Measurements from ENCODE around the gene WDR54.
"Not testable (repeated sequence)": the region's sequence is repeated elsewhere in the genome, so short reads cannot be mapped to it uniquely, and the experiment has no call there.

The WDR54 gene

GRCh38 chr2:74427551-74427950 lies 6.0 kb downstream of the WDR54 start:
- in situ Hi-C loops (cut with MboI; ENCODE audit: low sequenced_read_pairs) = no loop called here

DNA sequence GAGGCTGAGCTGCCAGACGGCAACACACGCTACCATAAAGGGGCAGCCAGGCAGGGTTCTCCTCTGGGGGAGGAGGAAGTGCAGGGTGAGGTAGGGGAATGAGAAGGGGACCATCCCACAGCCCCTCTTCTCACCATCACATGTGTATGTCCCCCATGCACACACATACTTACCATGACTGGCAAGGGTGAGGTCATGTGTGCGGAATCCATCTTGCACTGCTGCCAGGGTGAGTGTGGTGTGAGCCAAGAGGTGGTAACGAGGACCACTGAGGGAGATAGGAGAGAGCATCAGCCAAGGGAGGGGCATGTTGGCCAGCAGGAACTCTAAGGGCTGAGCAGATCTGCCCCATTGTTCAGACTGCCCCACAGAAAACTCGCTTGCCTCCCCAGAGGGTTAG lies 7.1 kb downstream of the WDR54 start:
- in situ Hi-C loops (cut with MboI; ENCODE audit: low sequenced_read_pairs) = no loop called here

DNA sequence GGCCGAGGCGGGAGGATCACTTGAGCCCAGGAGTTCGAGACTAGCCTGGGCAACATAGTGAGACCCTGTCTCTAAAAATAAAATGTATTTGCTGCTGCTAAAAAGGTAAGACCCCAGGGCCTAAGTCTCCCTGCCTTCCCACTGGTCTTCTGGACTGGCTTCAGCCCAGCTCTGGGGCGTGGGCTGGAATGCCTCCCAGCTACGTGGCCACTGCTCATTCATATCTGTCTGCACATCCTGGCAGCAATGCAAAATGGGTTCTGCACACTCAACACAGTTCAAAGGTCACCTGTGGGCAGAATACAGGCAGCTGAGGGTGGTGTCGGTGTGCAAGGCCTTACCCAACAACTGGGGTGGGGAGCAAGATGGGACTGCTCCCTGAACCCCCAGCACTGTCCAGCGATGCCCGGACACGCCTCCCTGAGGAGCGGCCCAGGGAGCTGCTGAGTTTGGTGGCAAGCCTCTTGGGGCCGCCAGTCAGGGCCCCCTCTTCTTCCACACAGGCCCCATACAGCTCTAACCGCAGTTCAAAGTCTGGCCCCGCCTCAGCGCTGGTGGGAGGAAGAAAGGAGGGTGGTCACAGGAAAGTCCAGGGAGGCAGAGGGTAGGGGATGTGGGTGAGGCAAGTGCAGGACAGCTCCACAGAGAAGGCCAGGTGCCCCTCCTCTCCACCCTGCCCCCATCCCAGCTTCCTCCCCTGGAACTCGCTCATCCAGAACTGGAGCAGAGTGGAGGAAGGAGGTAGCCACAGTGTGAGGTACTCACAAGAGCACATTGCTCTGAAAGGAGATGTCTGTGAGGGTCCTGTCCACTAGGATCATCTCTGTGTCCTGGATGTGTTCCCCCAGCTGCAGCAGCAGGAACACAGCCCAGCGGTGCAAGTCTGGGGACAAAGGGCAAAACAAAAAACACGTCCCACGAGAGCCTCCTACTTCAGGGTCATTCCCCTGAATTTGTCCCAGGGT lies 8.2 kb downstream of the WDR54 start:
- in situ Hi-C loops (cut with MboI; ENCODE audit: low sequenced_read_pairs) = no loop called here

DNA sequence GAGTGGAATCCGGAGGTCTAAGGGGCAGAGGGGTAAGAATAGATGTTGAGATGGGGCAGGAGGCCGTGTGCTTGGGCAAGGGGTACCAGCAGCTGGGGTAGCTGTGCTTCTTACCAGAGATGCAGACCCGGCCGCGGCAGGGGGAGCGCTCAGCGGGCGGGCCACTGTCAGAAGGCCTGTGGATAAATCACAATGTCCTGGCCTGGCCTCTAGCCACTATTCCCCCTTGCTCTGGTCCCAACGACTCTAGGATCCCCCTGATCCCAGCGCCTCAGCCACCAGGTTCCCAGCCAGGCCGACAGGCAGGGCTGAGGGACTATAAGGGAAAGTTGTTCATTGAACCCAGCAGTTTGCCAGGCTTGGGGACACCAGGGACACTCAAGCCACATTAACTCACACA lies 9.0 kb downstream of the WDR54 start:
- in situ Hi-C loops (cut with MboI; ENCODE audit: low sequenced_read_pairs) = no loop called here

- in situ Hi-C loops (cut with MboI; ENCODE audit: low sequenced_read_pairs) = no loop called here
Measured at GRCh38 chr2:74436111-74436805, 14.7 kb downstream of the WDR54 start.

- in situ Hi-C loops (cut with MboI; ENCODE audit: low sequenced_read_pairs) = no loop called here
Measured at GRCh38 chr2:74436848-74437695, 15.5 kb downstream of the WDR54 start.

DNA sequence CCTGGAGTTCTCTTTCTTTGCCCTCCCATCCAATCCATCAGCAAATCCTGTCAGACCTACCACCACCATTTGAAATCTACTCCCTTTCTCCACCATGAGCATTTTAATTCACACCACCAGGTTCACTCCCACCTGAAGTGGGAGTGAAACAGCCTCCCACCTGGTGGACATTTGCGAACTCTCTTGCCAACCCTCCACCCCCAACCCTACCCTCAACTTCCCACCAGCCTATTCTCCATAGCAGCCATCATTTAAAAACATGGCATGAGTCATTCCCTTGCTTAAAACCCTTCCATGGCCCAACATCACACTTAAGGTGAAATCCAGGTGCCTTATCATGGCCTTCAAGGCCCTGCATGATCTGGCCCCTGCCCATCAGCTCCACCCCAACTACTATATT lies 16.7 kb downstream of the WDR54 start:
- in situ Hi-C loops (cut with MboI; ENCODE audit: low sequenced_read_pairs) = no loop called here

DNA sequence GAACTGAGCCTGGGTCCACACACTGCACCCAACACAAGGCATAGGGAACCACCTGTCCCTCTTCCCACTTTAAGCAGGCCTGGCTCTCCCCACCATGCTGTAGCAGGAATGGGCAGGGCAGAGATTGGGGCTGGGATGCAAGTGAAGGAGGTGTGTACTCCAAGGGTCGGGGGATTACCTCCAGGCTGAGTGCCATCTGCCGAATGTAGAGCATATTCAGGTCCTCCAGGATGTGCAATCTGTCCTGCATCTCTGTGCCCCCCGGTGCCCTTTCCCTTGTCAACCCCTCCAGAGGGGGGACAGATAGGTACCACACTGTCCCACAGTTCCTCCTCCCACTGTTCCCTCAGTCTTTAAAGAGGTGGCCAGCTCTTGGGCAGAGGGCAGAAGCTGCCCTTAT lies 17.8 kb downstream of the WDR54 start:
- in situ Hi-C loops (cut with MboI; ENCODE audit: low sequenced_read_pairs) = no loop called here

- in situ Hi-C loops (cut with MboI; ENCODE audit: low sequenced_read_pairs) = no loop called here
Measured at GRCh38 chr2:74439803-74440377, 18.4 kb downstream of the WDR54 start.

DNA sequence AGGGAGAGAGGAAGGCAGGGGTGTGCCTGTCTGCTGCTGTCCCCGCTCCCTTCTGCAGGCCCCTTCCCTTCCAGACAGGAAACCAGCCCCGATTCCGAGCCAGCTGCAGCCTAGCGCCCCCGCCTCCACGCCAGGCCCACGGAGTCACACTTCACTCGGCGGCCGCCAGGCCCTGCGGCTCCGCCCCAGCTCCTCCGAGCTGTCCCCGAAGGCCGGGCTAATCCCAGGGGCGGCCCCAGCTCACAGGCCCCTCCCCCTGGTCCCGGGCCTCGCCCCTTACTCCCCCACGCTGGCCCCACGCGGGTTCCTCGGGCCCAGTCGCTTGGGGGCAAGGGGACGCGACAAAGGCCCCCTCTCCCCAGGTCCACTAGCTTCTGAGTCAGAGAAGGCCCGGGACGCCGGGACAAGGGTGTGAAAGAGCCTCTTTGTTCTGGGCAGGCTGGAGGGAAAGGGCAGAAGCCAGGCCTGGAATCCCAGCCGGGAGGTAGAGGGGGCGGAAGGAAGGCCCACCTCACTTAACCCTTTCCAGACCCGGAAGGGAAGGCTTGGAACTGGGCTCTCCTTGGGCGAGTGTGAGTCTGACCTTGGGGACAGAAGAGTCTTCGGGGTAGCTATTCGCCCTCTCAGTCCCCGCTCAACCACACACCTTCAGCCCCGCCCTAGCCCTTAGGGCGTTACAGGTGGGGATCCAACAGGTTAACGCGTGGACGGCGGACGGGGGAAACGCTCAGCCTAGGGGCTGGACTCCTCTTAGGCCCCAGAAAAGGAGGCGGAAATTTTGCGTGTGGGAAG lies 19.0 kb downstream of the WDR54 start:
- in situ Hi-C loops (cut with MboI; ENCODE audit: low sequenced_read_pairs) = no loop called here

GRCh38 chr2:74441170-74441689 lies 19.7 kb downstream of the WDR54 start:
- in situ Hi-C loops (cut with MboI; ENCODE audit: low sequenced_read_pairs) = no loop called here

DNA sequence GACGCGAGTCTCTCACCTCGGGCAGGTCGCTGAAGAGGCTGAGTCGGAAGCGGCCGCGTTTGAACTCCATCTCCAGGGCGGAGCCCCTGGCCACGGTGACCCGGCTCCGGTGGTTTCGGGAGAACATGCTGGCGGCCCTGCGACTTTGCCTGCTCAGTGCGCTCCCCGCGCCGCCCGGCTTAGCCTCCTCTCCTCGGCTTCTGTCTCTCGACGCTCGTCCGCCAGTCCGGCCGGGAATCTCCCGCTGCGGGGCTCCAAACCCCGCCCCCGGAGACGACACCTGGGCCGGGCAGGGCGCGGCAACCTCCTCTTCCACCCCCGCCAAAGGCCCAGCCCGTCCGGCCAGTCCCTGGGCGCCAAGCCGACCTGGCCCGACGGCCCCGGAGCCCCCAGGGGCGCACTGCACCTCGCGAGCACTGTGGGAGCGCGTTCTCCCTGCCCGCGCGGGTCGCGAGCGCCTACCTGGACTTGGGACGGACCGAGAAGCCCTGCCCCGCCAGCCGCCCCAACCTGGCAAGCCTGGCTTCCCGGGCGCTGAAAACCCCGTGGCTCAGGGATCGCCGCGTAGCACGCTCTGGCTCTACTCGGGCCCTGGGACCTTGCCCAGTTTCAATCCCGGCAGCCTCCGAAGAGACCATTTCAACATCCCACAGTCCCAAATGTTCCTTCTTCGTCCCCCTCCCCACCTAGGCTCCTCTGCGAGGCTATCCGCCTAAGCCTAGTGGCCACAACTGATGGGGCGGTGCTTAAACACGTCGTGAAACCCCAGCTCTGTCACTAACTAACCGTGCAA lies 20.4 kb downstream of the WDR54 start, which contains the start of gene RTKN:
TSS of gene RTKN (minus strand) at position 248 of the 793 bp plus-strand sequence. CDS start at position 127, 121 bp downstream.
- in situ Hi-C loops (cut with MboI; ENCODE audit: low sequenced_read_pairs) = no loop called here

GRCh38 chr2:74442483-74443297 lies 21.2 kb downstream of the WDR54 start:
- in situ Hi-C loops (cut with MboI; ENCODE audit: low sequenced_read_pairs) = not testable (repeated sequence)

DNA sequence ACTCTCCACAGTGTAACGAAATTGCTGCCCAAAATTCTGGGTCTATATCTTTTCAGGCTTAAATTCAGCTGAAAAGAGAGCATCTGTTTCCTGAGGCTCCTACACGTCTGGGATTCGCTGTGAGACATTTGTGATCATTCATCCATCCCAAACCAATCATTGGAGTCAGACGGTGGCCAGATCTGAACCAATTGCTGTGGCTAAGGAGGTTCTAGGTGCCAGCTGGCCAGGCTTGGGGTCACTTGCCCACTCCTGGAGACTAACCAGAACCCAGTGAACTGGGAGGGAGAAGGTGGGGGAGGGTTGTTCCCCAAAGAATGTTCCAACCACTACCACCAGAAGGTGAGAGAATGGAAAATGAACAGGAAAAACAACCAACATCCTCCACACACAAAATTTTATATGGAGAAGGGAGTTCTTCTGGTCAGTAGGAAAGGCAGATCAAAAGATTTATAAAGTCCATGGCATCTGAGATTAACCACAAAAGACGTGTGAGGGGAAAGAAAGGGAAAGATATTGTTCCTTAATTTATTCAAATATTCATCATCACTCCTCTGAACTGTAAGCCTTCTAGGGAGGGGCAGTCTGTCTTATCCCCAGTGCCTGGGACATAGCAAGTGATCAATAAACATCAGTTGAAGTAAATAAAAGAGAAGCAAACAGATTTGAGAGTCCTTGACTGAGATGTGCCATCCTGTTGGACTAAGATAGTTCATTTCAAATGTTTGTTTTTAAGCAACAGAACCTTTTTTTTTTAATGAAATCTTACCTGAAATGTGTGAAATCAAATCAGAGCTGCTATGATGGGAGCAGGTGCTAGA lies 23.2 kb downstream of the WDR54 start:
- in situ Hi-C loops (cut with MboI; ENCODE audit: low sequenced_read_pairs) = no loop called here

GRCh38 chr2:74447230-74447999 lies 25.9 kb downstream of the WDR54 start:
- in situ Hi-C loops (cut with MboI; ENCODE audit: low sequenced_read_pairs) = no loop called here

DNA sequence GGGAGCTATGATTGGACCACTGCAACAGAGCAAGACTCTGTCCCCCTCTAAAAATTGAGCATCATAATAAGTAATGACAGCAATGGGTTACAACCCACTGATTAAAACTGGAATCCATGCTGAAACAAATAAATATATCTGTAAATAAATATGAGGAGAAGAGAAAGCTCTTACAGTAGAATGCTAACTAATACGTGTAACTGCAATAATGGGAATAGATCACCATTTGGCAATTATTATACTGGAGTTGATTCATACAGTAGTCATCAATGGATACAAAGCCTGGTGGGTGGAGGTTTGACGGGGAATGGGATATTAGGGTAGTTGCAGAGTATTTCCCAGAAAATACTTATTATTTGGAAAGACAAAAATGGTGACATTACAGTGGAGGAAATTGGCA lies 27.2 kb downstream of the WDR54 start:
- in situ Hi-C loops (cut with MboI; ENCODE audit: low sequenced_read_pairs) = no loop called here
